SH-SY5Y (cell line): ENCODE data around the gene INHBE.

ENCODE experiments used
- GATA2 ChIP-seq: IDR thresholded peaks from 2 replicates; pipeline ENCODE4 v1.6.1; 2011; ENCODE audit warnings: mild to moderate bottlenecking, low read depth, low read length
- GATA3 ChIP-seq: IDR thresholded peaks from 2 replicates; pipeline ENCODE4 v1.6.1; 2011; ENCODE audit warnings: low read depth, mild to moderate bottlenecking, low read length, moderate library complexity

The INHBE gene

DNA sequence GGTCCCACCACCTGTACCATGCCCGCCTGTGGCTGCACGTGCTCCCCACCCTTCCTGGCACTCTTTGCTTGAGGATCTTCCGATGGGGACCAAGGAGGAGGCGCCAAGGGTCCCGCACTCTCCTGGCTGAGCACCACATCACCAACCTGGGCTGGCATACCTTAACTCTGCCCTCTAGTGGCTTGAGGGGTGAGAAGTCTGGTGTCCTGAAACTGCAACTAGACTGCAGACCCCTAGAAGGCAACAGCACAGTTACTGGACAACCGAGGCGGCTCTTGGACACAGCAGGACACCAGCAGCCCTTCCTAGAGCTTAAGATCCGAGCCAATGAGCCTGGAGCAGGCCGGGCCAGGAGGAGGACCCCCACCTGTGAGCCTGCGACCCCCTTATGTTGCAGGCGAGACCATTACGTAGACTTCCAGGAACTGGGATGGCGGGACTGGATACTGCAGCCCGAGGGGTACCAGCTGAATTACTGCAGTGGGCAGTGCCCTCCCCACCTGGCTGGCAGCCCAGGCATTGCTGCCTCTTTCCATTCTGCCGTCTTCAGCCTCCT is 1.1 kb downstream of the INHBE start:
- TF ChIP-seq GATA2: no peak
- no peak for TF ChIP-seq GATA3

DNA sequence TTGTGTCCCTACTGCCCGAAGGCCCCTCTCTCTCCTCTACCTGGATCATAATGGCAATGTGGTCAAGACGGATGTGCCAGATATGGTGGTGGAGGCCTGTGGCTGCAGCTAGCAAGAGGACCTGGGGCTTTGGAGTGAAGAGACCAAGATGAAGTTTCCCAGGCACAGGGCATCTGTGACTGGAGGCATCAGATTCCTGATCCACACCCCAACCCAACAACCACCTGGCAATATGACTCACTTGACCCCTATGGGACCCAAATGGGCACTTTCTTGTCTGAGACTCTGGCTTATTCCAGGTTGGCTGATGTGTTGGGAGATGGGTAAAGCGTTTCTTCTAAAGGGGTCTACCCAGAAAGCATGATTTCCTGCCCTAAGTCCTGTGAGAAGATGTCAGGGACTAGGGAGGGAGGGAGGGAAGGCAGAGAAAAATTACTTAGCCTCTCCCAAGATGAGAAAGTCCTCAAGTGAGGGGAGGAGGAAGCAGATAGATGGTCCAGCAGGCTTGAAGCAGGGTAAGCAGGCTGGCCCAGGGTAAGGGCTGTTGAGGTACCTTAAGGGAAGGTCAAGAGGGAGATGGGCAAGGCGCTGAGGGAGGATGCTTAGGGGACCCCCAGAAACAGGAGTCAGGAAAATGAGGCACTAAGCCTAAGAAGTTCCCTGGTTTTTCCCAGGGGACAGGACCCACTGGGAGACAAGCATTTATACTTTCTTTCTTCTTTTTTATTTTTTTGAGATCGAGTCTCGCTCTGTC is 1.8 kb downstream of the INHBE start:
- no peak for TF ChIP-seq GATA2
- TF ChIP-seq GATA3: no peak

DNA sequence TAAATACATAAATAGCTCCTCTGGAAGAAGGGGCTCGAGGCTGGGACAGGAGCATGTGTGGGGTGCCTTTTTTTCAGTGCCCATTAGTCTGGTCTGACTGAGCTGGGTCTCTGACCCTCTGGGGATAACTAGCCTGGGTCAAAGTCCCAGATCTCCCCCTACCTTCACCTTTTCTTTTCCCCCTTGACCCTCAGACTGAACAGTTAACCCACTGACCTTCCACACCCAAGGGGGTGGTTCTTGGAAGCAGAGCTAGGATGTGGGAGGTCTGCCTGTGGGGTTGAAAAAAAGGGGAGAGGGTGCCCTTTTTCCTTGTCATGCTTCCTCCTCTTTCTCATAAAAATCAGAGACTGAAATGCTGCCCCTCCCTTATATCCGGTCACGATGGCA is 3.6 kb downstream of the INHBE start:
- no peak for TF ChIP-seq GATA2
- TF ChIP-seq GATA3: no peak

DNA sequence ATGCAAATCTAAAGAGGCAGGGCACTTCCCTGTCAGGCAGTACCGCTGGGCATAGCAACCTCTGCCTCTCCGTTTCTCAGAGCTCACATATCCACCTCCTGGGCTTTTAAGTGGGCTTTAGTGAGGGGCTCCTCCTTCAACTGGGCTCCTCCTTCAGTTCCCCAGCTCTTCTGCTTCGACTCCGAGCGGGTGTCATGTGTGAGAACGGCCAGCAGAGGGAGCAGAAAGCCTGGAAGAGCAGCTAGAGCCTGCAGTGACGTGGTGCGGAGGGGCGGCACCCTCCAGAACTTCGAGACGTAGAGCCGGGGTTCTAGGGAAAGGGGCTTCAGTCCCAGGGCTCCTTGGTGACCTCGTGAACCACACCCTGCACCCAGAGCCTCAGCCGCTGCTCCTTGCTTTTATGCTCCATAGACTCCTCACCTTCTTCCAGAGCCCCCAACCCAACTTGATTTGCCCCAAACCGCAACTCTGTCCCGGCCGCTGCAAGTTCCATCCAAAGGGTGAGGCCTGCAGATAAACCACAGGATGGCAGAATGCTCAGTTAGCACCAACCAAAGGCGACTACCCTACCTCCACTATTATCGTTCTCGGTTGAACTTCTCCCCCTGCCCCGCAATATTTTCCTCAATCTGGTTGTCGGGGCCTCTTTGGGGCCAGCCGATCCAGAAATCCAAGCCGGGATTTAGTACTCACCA is 4.1 kb downstream of the INHBE start:
- TF ChIP-seq GATA3 (no peak), GATA2 (no peak)

DNA sequence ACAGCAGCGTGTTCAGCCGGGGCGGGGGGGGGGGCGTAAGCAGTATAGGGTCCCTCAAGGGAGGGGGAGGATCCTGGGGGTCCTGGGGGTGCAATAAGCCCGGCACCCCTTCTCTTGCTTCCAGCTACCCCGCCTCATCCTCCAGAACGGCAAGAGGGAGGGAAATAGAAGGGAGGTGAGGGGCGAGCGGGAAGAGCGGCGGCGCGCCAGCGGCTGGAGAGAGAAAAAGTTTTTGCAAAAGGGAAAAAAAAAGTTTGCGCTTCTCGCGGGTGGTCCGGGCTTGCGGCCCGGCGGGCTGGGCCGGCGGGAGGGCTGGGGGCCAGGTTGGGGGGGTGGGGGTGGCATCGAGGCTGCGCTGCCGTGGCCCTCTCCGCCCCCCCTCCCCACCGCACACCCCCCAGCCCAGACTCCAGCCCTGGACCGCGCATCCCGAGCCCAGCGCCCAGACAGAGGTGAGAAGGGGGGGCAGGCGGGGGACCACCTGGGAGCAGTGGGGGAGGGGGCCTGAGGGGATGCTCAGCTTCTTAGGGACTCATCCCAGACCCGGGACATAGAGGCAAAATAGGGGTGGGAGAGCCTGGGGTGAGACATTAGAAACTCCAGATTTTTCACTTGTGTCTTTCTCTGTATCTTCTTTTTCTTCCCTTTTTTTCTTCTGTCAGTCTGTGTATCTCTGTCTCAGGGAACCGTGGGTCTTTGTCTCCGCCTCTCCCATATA is 4.8 kb downstream of the INHBE start, which contains the start of gene GLI1:
GLI1 (plus strand) TSS at position 36 of the 718 bp plus-strand sequence. CDS start 3,907 bp downstream, outside the sequence.
- TF ChIP-seq GATA3 (no peak), GATA2 (no peak)

DNA sequence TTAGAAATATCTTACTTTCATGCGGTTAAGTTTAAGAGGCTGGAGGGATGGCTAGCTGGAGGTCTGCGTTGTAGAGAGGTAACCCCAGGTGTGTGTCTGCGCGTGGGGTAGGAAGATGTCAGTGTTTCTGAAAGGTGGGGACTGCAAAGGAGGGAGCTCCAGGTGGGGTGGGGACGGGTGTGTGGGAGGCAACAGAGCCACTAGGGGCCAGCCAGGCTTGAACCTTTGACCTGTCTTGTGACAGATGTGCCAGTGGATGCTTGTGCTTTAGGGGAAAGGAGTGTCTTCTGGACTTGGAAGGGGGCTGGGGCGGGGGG is 5.3 kb downstream of the INHBE start:
- no peak for TF ChIP-seq GATA3
- no peak for TF ChIP-seq GATA2

DNA sequence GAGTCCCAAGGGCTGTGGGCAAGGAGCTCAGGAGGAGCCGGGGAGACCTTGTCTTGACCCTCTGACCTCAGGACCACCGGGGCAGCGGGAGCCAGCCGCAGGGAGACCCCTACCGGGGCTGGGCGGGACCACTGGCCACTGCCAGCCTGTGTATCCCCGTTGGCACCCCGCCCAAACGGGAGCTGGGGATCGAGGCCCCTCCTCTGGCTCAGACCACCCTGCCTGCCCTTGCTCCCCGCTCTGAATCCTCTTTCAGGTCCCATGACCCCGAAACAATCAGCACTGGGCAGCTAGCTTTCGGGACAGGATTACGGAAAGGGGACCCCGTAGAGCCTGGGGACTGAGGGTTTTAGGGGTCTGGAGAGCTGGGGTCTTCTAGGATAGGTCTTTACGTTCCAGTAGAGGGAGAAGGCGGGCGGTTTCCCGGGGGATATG is 5.8 kb downstream of the INHBE start:
- TF ChIP-seq GATA3: no peak
- no peak for TF ChIP-seq GATA2

DNA sequence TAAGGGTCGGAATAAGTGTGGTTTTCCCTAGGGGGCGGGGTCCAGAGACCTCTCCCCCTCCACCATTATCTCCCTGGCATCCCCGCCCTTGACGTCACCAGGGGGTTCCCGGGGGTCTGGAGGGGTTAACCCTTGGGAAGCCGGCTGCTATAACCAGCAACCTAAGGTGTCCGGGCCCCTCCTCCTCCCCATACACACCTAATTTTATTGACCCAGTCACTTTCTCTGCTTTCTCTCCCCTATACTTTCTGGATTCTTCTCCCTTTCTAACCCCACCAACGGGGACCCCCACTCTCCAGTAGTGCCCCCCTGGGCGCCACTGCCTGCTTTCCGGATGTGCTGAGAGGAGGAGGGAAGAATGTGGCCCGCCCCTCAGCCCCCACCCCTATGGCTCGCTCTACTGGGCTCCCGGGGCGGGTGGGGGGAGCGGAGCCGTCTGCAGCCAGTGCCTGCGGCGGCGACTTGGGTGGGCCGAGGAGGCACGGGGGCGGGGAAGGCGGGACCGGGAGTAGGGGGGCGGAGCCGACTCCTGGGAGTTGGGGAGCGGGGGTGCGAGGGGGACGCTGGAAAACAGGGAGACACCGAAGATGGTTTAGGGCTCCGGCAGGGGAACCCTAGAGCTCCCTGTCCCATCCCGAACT is 6.3 kb downstream of the INHBE start:
- no peak for TF ChIP-seq GATA3
- TF ChIP-seq GATA2: no peak

DNA sequence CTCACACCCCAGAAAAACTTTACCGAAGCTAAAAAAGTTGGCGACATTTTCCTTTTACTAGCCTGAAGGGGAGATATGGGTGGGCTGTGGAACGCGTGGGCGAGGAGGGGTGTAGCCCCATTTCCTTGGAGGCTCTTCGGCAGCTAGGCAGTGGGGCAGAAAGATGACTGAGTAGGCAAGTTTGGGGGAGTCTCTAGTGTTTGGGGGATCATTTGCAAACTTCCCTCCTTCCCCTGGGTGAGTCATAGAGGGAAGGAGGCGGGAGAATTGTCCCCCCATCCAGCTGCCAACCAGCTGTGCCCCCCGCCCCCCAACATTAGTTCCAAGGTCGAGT is 6.8 kb downstream of the INHBE start:
- TF ChIP-seq GATA2 (no peak), GATA3 (no peak)

DNA sequence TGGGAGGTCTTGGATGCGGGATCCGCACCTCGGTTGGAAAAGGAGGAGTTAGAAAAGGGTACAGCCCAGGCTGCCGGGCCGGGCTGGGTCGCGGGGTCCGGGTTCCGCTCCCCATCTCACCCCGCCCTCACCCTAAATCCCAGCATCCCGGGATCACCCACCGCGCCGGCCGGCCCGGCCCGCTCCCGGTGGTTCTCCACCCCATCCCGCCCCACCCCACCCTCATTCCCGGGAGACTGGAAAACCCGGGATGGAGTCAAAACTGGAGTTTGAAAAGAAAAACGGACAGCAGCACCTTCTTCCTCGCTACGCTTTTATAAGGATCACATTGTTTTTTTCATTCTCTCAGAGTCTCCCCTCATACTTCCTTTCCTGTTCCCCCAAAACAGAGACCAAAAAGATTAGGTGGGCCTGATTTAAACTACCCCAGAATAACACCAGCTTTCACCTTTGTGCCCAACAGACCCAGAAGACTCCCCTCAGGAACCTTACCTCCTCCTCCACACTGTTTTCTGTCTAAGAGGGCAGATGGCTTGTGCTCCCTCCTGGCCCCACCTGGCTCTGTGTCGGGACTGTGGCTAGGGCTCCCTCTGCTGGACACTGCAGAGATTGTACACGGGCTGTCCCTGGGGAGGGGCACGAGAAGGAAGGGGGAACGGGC is 7.3 kb downstream of the INHBE start:
- no peak for TF ChIP-seq GATA2
- TF ChIP-seq GATA3: no peak

DNA sequence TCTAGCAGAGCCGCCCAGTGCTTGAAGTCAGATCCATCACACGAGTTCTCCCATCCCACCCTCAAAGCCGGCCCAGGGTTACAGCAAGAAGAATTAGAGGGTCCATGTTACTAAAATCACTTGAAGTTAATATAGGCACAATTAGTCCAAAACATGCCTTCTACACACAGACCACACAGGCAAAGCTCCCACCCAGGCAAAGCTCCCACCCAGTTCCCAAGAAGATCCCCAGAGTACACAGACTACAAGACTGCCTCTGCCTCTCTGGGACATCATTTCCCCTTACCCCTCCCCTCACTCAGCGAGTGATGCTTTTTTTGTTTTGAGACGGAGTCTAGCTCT is 7.8 kb downstream of the INHBE start:
- TF ChIP-seq GATA2 (no peak), GATA3 (no peak)

DNA sequence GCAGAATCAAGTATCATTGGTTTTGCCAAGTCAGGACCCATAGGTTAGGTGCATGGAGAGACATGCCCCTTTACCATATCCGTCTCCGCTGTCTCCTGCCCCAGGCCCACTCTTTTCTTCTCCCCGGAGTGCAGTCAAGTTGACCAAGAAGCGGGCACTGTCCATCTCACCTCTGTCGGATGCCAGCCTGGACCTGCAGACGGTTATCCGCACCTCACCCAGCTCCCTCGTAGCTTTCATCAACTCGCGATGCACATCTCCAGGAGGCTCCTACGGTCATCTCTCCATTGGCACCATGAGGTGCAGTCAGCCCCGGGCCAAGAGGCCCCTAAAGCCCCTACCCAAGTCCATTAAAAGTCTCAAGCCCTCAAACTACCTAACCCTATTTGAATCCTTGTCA is 9.5 kb downstream of the INHBE start:
- TF ChIP-seq GATA2 (no peak), GATA3 (no peak)

DNA sequence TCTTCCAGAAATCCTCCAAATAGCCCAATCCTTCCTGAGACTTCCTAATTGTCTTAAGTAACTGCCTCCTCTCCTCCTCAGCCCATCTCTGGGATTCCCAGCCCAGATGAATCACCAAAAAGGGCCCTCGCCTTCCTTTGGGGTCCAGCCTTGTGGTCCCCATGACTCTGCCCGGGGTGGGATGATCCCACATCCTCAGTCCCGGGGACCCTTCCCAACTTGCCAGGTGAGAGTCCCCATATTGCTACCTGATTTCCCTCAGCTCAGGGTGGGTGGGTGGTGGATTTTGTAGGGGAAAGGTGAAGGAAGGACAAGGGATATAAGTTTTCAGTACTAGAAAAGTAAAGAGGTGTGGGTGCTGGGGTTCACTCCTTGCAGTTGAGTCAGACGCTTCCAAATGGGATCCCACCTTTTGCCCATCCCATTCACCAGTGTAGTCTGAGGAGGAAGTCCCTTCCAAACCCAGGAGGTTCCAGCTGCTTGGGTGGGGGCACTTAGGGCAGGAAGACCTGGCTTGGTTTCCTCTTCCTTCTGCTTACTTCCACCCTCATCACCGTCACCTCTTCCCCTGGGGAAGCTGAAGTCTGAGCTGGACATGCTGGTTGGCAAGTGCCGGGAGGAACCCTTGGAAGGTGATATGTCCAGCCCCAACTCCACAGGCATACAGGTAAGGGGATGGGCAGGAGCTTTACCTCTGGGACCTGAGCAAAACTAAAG is 10.1 kb downstream of the INHBE start:
- TF ChIP-seq GATA2: no peak
- no peak for TF ChIP-seq GATA3
